Right forelimb (tissue), 1 donor: ENCODE measurements around the gene ZFHX3.
"Not testable (repeated sequence)": the region's sequence is repeated elsewhere in the genome, so short reads cannot be mapped to it uniquely, and the experiment has no call there.

Source experiments
- DNase-seq: peaks from one replicate; pipeline ENCODE4 v3.0.0-alpha.2; 2018

Gene ZFHX3

GRCh38 chr16:73047536-73048291 is at the start of gene ZFHX3:
Gene ZFHX3 (minus strand): TSS chr16:73048128. CDS start chr16:72960145, 87,983 bp downstream.
- DNase-seq: peak; percentile 89

- no peak for DNase-seq
These were observed 48.6 kb upstream of the ZFHX3 start for GRCh38 chr16:73096510-73096909.

- peak; percentile 65 for DNase-seq
These were observed 48.0 kb upstream of the ZFHX3 start for GRCh38 chr16:73095885-73096421.

GRCh38 chr16:73095142-73095820 is 47.4 kb upstream of the ZFHX3 start:
- DNase-seq: no peak

- DNase-seq: no peak
These were observed 46.4 kb upstream of the ZFHX3 start for GRCh38 chr16:73094371-73094770.

GRCh38 chr16:73093146-73094144 is 45.5 kb upstream of the ZFHX3 start:
- no peak for DNase-seq

- no peak for DNase-seq
These were observed 44.4 kb upstream of the ZFHX3 start for GRCh38 chr16:73092236-73092781.

- no peak for DNase-seq
These were observed 43.2 kb upstream of the ZFHX3 start for GRCh38 chr16:73091174-73091573.

- no peak for DNase-seq
These were observed 41.5 kb upstream of the ZFHX3 start for GRCh38 chr16:73089420-73089819.

- no peak for DNase-seq
These were observed 38.2 kb upstream of the ZFHX3 start for GRCh38 chr16:73086108-73086507.

GRCh38 chr16:73083271-73083670 is 35.3 kb upstream of the ZFHX3 start:
- DNase-seq: no peak

- DNase-seq: not testable (repeated sequence)
These were observed 34.7 kb upstream of the ZFHX3 start for GRCh38 chr16:73082634-73083051.

GRCh38 chr16:73080931-73081330 is 33.0 kb upstream of the ZFHX3 start:
- no peak for DNase-seq

GRCh38 chr16:73076324-73076810 is 28.4 kb upstream of the ZFHX3 start:
- no peak for DNase-seq

- no peak for DNase-seq
These were observed 26.5 kb upstream of the ZFHX3 start for GRCh38 chr16:73074382-73074781.

GRCh38 chr16:73072051-73072450 is 24.1 kb upstream of the ZFHX3 start:
- DNase-seq: not testable (repeated sequence)

GRCh38 chr16:73071131-73071940 is 23.4 kb upstream of the ZFHX3 start:
- peak; percentile 76 for DNase-seq

- no peak for DNase-seq
These were observed 21.8 kb upstream of the ZFHX3 start for GRCh38 chr16:73069581-73070262.

GRCh38 chr16:73068541-73069401 is 20.8 kb upstream of the ZFHX3 start:
- no peak for DNase-seq
